Amniotic epithelial cell (primary cell): ENCODE results near the gene CSTPP1.
A peak's percentile ranks its signal among the peaks of the same experiment; 100 is the strongest.
"Not testable (repeated sequence)": the region's sequence is repeated elsewhere in the genome, so short reads cannot be mapped to it uniquely, and the experiment has no call there.

Experiments
- DNase-seq: peaks from one replicate; pipeline ENCODE4 v3.0.0-alpha.2; 2010; ENCODE audit warnings: low read depth

CSTPP1 gene

GRCh38 chr11:46912526-46913150 lies 23.9 kb upstream of the CSTPP1 start:
- no peak for DNase-seq

DNA sequence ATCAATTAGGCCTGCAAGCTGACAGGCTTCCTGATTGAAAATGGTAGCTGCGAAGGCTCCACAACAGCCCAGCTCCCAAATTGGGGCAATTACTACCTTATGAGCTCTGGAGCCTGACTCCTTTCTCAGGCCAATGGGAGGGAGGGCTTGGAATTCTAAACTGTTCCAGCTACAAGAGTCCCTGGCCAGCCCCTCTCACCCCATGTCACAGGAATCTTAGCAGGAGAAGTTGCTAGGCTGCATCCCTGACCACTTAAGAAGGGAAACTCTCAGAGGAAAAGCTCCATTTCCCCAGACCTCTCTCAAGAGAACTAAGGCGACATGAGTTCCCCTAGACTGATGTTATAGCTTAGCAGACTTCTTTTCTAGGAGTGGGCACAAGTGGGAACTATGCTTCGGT lies 23.1 kb upstream of the CSTPP1 start:
- no peak for DNase-seq

DNA sequence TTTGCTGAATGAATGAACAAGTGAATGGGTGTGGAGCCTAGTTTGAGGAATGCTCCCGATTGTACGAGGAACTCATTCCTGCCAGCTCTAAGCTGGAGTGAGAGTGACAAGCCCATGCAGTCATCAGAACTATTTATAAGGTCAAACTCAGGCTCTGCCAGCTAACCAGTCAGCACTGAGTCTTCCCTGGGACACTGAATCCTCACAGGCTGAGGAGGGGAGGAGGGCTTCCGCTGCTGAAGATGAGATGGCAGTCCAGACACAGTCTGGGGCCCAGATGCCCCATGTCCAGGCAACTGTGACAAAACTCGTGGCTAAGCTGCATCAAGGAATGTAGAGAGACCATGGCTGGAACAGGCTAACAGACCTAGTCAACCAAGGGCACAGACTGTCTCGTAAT lies 22.2 kb upstream of the CSTPP1 start:
- DNase-seq, result no peak

DNA sequence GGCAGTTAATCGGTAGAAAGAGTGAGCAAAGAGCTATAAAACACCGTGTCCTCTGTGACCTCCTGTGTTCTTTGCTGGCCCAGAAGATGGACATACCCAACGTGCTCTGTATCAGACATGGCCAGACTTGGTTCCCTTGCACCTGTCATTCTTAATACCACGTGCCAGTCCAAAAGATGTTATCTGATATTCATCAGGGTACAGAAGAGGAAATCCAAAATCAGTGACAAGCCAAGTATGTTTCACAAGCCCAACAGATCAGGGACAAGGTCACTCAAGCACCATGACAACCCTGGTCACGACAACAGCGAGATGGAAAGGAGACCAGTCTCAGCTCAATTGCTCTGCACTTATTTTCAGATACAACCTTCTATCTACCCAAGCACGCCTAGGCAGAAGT lies 21.7 kb upstream of the CSTPP1 start:
- DNase-seq, result no peak

GRCh38 chr11:46916286-46917108 lies 20.1 kb upstream of the CSTPP1 start:
- peak; percentile 60 for DNase-seq

DNA sequence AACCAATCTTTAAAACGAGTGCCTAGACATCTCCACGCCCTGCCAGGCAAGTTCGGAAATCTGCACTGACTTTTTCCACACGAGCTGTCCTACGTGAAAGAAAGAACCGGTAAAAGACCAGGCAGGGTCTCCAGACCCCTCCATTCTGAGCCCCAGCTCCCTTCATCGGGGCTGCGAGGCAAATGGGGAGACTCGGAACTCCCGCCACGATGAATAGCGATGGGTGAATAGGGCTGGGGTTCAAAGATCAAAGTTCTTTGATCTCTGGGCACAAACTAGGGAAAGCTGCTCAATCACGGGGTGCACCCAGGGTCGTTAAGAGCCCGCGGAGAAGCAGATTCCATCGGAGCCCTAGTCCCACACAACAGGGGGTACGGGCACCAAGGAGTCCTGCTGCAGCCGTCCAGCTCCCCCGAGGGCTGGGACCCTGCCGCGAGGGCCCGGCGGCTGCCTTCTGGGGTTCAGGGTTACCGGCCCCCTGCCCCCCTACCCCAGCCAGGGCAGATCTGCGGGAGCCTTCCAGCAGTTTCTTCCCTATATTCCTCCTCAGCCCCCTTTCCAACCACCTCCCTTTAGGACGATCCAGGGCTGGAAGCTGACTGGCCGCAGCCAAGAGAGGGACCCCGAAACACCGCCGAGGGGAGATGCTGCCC lies 19.3 kb upstream of the CSTPP1 start:
- DNase-seq, result no peak

DNA sequence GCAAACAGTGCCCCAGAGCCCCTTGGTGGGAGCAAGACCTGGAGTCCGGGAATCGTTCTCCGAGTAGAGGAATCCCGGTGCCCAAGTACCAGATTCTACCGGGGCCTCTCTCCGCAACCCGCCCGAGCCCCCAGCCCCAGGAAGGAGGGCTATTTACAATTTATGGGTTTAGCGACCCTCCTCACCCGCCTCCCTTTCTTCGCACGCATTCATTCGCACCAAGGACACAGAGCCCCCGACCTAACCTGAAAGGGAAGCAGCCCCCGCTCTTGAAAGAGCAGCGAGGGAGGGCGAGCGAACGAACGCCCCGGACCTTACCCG lies 18.8 kb upstream of the CSTPP1 start:
- no peak for DNase-seq

GRCh38 chr11:46918083-46918787 lies 18.3 kb upstream of the CSTPP1 start, which contains the start of gene LRP4:
Gene LRP4 (minus strand): TSS chr11:46918550. CDS start chr11:46918379, 171 bp downstream.
- DNase-seq, result no peak

DNA sequence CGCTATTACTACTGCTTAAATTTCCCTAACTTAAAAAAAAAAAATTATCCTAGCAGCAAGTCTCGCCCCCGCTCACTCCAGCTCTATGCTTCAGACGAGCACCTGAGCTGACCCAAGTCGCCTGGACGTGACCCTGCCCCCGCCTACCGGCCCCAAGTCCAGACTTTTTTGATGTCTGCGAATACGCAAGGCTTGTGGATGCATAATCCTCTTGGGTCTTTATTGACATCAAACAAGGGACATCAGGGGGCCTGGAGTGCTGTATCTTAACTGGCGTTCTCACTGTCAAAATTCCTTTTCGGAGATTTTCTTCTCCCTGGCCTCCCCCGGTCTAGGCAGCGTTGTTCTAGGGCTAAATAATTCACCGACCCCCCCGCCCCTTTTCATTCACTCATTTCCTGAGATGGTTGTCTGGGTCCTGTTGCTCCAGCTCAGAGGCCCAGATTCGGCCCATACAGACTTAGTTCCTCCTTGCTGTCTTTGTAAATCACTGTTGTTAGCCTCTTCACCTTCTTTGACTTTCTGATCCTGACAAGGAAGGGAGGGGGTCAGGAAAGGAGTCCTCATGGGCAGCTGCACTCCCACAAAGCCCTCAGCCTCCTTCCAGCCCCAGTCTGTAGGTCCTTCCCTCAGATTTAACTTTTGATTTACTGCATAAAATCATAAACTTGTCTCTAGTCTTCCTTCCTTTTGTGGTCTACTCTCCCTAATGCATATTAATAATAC lies 17.6 kb upstream of the CSTPP1 start:
- no peak for DNase-seq

DNA sequence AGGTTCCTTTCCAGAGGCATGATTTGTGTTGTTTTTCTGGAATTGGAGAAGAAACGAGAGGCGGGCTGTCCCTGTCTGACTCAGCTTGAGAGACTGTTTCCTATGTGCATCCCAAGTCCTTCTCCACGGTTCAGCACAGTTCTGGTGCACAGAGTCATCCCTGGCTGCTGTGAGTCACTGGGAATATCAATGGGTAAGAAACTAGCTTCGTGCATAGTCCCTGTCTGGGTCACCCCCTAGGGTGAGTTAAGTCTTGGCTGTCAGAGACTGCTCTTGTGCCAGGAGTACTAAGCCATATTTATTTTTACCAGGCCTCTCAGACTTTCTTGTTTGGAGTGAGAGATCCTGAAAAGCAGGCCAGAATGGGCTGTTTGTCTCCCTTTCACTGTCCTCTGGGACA lies 15.8 kb upstream of the CSTPP1 start:
- DNase-seq, result peak; percentile 96

- not testable (repeated sequence) for DNase-seq
These were observed 8.6 kb upstream of the CSTPP1 start for GRCh38 chr11:46927928-46928327.

- DNase-seq, result not testable (repeated sequence)
These were observed 7.9 kb upstream of the CSTPP1 start for GRCh38 chr11:46928701-46929100.

- peak; percentile 78 for DNase-seq
These were observed 6.5 kb upstream of the CSTPP1 start for GRCh38 chr11:46930089-46930488.

DNA sequence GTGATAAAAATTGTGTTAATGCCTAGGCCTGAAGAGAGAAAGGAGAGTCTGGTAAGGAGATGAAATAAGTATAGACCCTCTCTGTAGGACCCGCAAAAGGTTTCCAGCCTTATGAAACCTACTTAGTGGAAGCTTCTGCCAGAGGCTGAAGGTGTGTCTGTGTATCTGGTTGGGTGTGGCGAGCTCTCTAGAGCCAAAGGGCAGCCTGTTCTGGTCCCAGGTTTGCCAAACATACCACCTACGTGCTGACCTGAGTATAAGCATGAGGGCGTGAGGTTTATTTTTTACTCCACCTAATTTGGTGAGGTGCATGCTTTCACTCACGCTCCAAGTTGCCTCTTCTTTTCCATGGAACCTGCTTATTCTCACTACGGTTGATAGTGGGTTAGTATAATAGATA lies 5.6 kb downstream of the CSTPP1 start:
- DNase-seq, result no peak

- no peak for DNase-seq
These were observed 8.0 kb downstream of the CSTPP1 start for GRCh38 chr11:46944356-46945075.

DNA sequence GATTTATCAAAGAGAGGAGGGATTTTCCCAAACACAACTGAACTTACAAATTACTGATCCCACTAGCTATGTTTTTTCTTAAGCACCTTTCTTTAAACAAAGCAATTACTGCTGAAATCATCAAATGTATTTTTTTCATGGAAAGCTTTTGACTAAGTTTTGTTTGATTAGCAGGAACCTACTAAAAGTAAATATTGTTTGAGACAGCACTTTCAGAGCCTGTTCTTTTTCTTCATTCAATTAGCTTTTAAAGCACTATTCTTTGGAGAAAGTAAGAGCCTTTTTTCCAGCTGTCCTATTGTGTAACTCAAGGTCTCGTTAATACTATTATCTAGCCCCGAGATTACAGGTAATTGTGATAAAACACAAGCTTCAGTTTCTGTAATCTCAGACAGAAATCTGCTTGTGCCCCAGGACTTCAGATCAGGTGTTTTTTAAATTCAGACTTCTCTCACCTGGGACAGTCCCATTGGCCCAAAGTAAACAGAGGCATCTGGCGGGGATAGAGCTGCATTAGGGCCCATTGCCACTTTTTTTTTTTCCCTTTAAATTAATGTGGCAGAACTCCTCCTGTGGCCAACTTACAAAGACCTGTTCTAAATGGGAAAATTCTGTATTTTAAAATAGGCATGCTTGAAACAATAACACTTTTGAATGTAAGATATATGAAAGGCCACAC lies 11.0 kb downstream of the CSTPP1 start:
- DNase-seq, result no peak

GRCh38 chr11:46948378-46949131 lies 12.0 kb downstream of the CSTPP1 start:
- DNase-seq, result peak; percentile 77

- DNase-seq, result no peak
These were observed 12.7 kb downstream of the CSTPP1 start for GRCh38 chr11:46949297-46949696.

DNA sequence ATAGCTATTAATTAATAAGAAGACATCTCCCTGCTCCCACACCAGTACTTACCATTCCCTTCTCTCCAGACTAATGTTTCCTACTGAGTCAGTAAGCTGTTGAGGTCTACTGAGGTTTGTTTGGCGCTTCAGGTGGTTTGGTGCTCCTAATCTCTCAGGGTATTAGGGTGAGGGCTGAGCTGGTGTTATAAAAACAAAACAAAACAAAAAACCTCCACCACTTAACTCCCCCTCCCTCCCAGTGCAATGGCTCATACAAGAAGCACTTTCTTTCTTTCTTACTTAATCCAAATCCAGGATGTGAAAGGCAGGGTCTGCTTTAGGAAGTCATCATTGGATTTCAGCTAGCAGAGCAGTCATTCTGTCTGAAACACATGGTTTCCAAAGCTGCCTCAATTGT lies 15.3 kb downstream of the CSTPP1 start:
- peak; percentile 21 for DNase-seq

DNA sequence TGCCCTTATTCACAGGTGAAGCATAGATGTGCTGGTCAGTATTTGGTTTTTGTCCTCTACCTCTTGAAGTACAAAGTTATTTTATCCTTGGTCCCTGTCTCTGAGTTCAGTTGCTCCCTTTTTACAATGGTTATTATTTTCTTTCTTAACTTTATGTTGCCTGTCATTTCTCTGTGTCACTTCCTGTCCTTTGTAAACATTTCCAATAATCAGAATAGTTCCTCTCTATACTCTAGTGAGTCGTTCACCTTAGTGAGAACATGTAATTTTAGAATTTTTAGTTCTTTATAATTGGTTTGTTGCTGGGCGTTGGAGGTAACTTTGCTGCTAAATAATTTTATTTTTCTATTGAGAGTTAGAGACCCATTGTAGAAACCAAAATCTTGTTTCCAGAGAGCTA lies 16.0 kb downstream of the CSTPP1 start:
- DNase-seq, result no peak
